Stimulated activated CD8-positive, alpha-beta memory T cell treated with anti-CD3 and anti-CD28 coated beads, Interleukin-4, amount 100 ng/mL, for 4 hours (primary cell): ENCODE results near the gene TCERG1L.

Experiments used
- DNase-seq, 2 donors: peaks; one replicate each; pipeline ENCODE4 v3.0.0-alpha.2; 2020; ENCODE audit warnings: low read depth in 2 of 2, low spot score in 1 of 2

The TCERG1L gene

GRCh38 chr10:131271966-131272365 lies 39.6 kb downstream of the TCERG1L start:
- DNase-seq: no peak

- no peak for DNase-seq
These were observed 40.2 kb downstream of the TCERG1L start for GRCh38 chr10:131271195-131271880.

GRCh38 chr10:131270461-131271190 lies 40.9 kb downstream of the TCERG1L start:
- no peak for DNase-seq

- DNase-seq: no peak
These were observed 41.6 kb downstream of the TCERG1L start for GRCh38 chr10:131269776-131270460.

- DNase-seq: no peak
These were observed 43.8 kb downstream of the TCERG1L start for GRCh38 chr10:131267814-131268095.

GRCh38 chr10:131266936-131267813 lies 44.3 kb downstream of the TCERG1L start:
- no peak for DNase-seq

- no peak for DNase-seq
These were observed 47.3 kb downstream of the TCERG1L start for GRCh38 chr10:131264110-131264788.

GRCh38 chr10:131261890-131262475 lies 49.5 kb downstream of the TCERG1L start:
- DNase-seq: no peak

- no peak for DNase-seq
These were observed 50.9 kb downstream of the TCERG1L start for GRCh38 chr10:131260452-131261211.

- DNase-seq: no peak
These were observed 51.5 kb downstream of the TCERG1L start for GRCh38 chr10:131260031-131260430.

- DNase-seq: no peak
These were observed 52.0 kb downstream of the TCERG1L start for GRCh38 chr10:131259535-131259934.

GRCh38 chr10:131258256-131258655 lies 53.3 kb downstream of the TCERG1L start:
- DNase-seq: no peak

GRCh38 chr10:131257027-131257426 lies 54.5 kb downstream of the TCERG1L start:
- no peak for DNase-seq

GRCh38 chr10:131254859-131255252 lies 56.7 kb downstream of the TCERG1L start:
- no peak for DNase-seq

- DNase-seq: no peak
These were observed 57.3 kb downstream of the TCERG1L start for GRCh38 chr10:131253931-131254858.

- no peak for DNase-seq
These were observed 58.8 kb downstream of the TCERG1L start for GRCh38 chr10:131252567-131253276.

- no peak for DNase-seq
These were observed 60.4 kb downstream of the TCERG1L start for GRCh38 chr10:131251146-131251541.
